Measurements from ENCODE around the gene CEL. TPM values are rescaled to one million over a fixed set of nuclear protein-coding genes. Genes with fewer than 3 reads are reported as not detected.
"Not testable (repeated sequence)": the region's sequence is repeated elsewhere in the genome, so short reads cannot be mapped to it uniquely, and the experiment has no call there.

The CEL gene
- total RNA-seq (2014; rRNA removed; shearing (Covaris generic); ENCODE audit: low replicate concordance), result 1.0 TPM in 1 of 2 replicates, not detected in the other

GRCh38 chr9:133061764-133062145, at the start of gene CEL:
Gene CEL (plus strand): TSS chr9:133061981. CDS start chr9:133062003, 22 bp downstream.
- not testable (repeated sequence) for H3K36me3 ChIP-seq, H3K9me3 ChIP-seq, H3K27me3 ChIP-seq, DNase-seq, H3K4me3 ChIP-seq

- DNase-seq, result no peak
- no peak overlapping the region for H3K4me3 ChIP-seq
- peaks cover 14% of the 10 kb centered on the region for H3K27me3 ChIP-seq
- H3K36me3 ChIP-seq, result no peaks in the 10 kb centered on the region
- H3K9me3 ChIP-seq, result peaks cover 4% of the 10 kb centered on the region; the same call in 1 of the 2 replicates
Observed at GRCh38 chr9:133014696-133015095, 47.1 kb upstream of the CEL start.

GRCh38 chr9:133023117-133023890, 38.5 kb upstream of the CEL start:
- DNase-seq, result no peak
- no peaks in the 10 kb centered on the region for H3K27me3 ChIP-seq
- no peak overlapping the region for H3K4me3 ChIP-seq
- H3K36me3 ChIP-seq, result no peaks in the 10 kb centered on the region
- no peaks in the 10 kb centered on the region for H3K9me3 ChIP-seq

- H3K9me3 ChIP-seq, result no peaks in the 10 kb centered on the region; the same call in 1 of the 2 replicates
- no peaks in the 10 kb centered on the region for H3K27me3 ChIP-seq
- no peak for DNase-seq
- no peak overlapping the region for H3K4me3 ChIP-seq
- no peaks in the 10 kb centered on the region for H3K36me3 ChIP-seq
Observed at GRCh38 chr9:133026426-133026825, 35.4 kb upstream of the CEL start.

- peaks cover 3% of the 10 kb centered on the region for H3K36me3 ChIP-seq
- no peaks in the 10 kb centered on the region; the same call in 1 of the 2 replicates for H3K9me3 ChIP-seq
- DNase-seq, result no peak
- no peak overlapping the region for H3K4me3 ChIP-seq
- no peaks in the 10 kb centered on the region for H3K27me3 ChIP-seq
Observed at GRCh38 chr9:133027134-133027533, 34.6 kb upstream of the CEL start.

- DNase-seq, result no peak
- no peaks in the 10 kb centered on the region for H3K27me3 ChIP-seq
- H3K36me3 ChIP-seq, result peaks cover 13% of the 10 kb centered on the region
- no peaks in the 10 kb centered on the region; the same call in 1 of the 2 replicates for H3K9me3 ChIP-seq
- no peak overlapping the region for H3K4me3 ChIP-seq
Observed at GRCh38 chr9:133028221-133028620, 33.6 kb upstream of the CEL start.

- DNase-seq, result no peak
- no peaks in the 10 kb centered on the region; the same call in 1 of the 2 replicates for H3K9me3 ChIP-seq
- H3K27me3 ChIP-seq, result no peaks in the 10 kb centered on the region
- H3K4me3 ChIP-seq, result peak overlapping the region; percentile 94
- H3K36me3 ChIP-seq, result peaks cover 16% of the 10 kb centered on the region
Observed at GRCh38 chr9:133029994-133030316, 31.8 kb upstream of the CEL start.

- peak; percentile 93 for DNase-seq
- no peaks in the 10 kb centered on the region for H3K27me3 ChIP-seq
- H3K9me3 ChIP-seq, result no peaks in the 10 kb centered on the region; the same call in 1 of the 2 replicates
- peaks cover 16% of the 10 kb centered on the region for H3K36me3 ChIP-seq
- peak within 1 kb of the TSS; percentile 94 for H3K4me3 ChIP-seq
Observed at GRCh38 chr9:133030317-133031129, 31.3 kb upstream of the CEL start, which contains the start of gene GTF3C5. Gene GTF3C5 (plus strand): TSS chr9:133030997. CDS start chr9:133031012, 15 bp downstream.

- Histone ChIP-seq H3K36me3 (peaks cover 16% of the 10 kb centered on the region), H3K9me3 (no peaks in the 10 kb centered on the region; the same call in 1 of the 2 replicates), H3K27me3 (no peaks in the 10 kb centered on the region), H3K4me3 (peak overlapping the region; percentile 94)
- no peak for DNase-seq
Observed at GRCh38 chr9:133031130-133031422, 30.7 kb upstream of the CEL start.

GRCh38 chr9:133031496-133031911, 30.3 kb upstream of the CEL start:
- Histone ChIP-seq H3K36me3 (peaks cover 16% of the 10 kb centered on the region), H3K9me3 (no peaks in the 10 kb centered on the region; the same call in 1 of the 2 replicates), H3K27me3 (no peaks in the 10 kb centered on the region), H3K4me3 (peak overlapping the region; percentile 94)
- no peak for DNase-seq

GRCh38 chr9:133032171-133032570, 29.6 kb upstream of the CEL start:
- Histone ChIP-seq H3K9me3 (no peaks in the 10 kb centered on the region; the same call in 1 of the 2 replicates), H3K36me3 (peaks cover 16% of the 10 kb centered on the region), H3K27me3 (no peaks in the 10 kb centered on the region), H3K4me3 (peak overlapping the region; percentile 94; the same call in 1 of the 2 replicates)
- no peak for DNase-seq

GRCh38 chr9:133035669-133036068, 26.1 kb upstream of the CEL start:
- no peak for DNase-seq
- Histone ChIP-seq H3K27me3 (no peaks in the 10 kb centered on the region), H3K4me3 (no peak overlapping the region), H3K36me3 (peaks cover 19% of the 10 kb centered on the region), H3K9me3 (no peaks in the 10 kb centered on the region; the same call in 1 of the 2 replicates)

- DNase-seq, result no peak
- H3K27me3 ChIP-seq, result no peaks in the 10 kb centered on the region
- H3K9me3 ChIP-seq, result no peaks in the 10 kb centered on the region
- no peak overlapping the region for H3K4me3 ChIP-seq
- H3K36me3 ChIP-seq, result peaks cover 18% of the 10 kb centered on the region
Observed at GRCh38 chr9:133037775-133038515, 23.8 kb upstream of the CEL start.

GRCh38 chr9:133040892-133041479, 20.8 kb upstream of the CEL start:
- DNase-seq, result peak; percentile 43
- H3K4me3 ChIP-seq, H3K9me3 ChIP-seq, H3K27me3 ChIP-seq: not testable (repeated sequence)
- H3K36me3 ChIP-seq, result peaks cover 33% of the 10 kb centered on the region

GRCh38 chr9:133041958-133042357, 19.8 kb upstream of the CEL start:
- H3K9me3 ChIP-seq, result no peaks in the 10 kb centered on the region
- H3K4me3 ChIP-seq, result no peak overlapping the region
- peaks cover 33% of the 10 kb centered on the region for H3K36me3 ChIP-seq
- DNase-seq, result no peak
- no peaks in the 10 kb centered on the region for H3K27me3 ChIP-seq

GRCh38 chr9:133042676-133043075, 19.1 kb upstream of the CEL start:
- no peak overlapping the region for H3K4me3 ChIP-seq
- H3K27me3 ChIP-seq, result no peaks in the 10 kb centered on the region
- DNase-seq, result no peak
- peaks cover 33% of the 10 kb centered on the region for H3K36me3 ChIP-seq
- H3K9me3 ChIP-seq, result no peaks in the 10 kb centered on the region
